Measurements from ENCODE around the gene NACC1. TPM values are rescaled to one million over a fixed set of nuclear protein-coding genes. Genes with fewer than 3 reads are reported as not detected.

Gene NACC1
- total RNA-seq, 2 donors from 2014 or later: 56.1 to 67.2 TPM

GRCh38 chr19:13097463-13098258, 20.4 kb upstream of the NACC1 start:
- intact Hi-C loops (cut with DNase I, micrococcal nuclease): loop anchor here in 1 of 2 donors (10.0 kb wide), 1 partner anchor 113 kb away; no protein-coding TSS in a partner anchor
- DNase-seq: peak in 1 of 2 donors; percentile 63
- ATAC-seq: no peak

- ATAC-seq: peak; percentile 36
- peak in 1 of 2 donors; percentile 50 for DNase-seq
- intact Hi-C loops (cut with DNase I, micrococcal nuclease): loop anchor here in 1 of 2 donors (10.0 kb wide), 1 partner anchor 114 kb away; no protein-coding TSS in a partner anchor
These were observed 19.6 kb upstream of the NACC1 start for GRCh38 chr19:13098277-13099072.

- ATAC-seq (peak; percentile 76), DNase-seq (peak; percentile 86 to 88)
- intact Hi-C loops (cut with DNase I, micrococcal nuclease): loop anchor here in 1 of 2 donors (10.0 kb wide), 1 partner anchor 115 kb away; no protein-coding TSS in a partner anchor
These were observed 18.7 kb upstream of the NACC1 start for GRCh38 chr19:13099073-13099999.

- ATAC-seq: no peak
- intact Hi-C loops (cut with DNase I, micrococcal nuclease): no loop called here
- no peak for DNase-seq
These were observed 18.0 kb upstream of the NACC1 start for GRCh38 chr19:13100031-13100588.

GRCh38 chr19:13100841-13101589, 17.0 kb upstream of the NACC1 start:
- peak in 1 of 2 donors; percentile 41 for DNase-seq
- ATAC-seq: no peak
- intact Hi-C loops (cut with DNase I, micrococcal nuclease): no loop called here

GRCh38 chr19:13101590-13102415, 16.3 kb upstream of the NACC1 start:
- intact Hi-C loops (cut with DNase I, micrococcal nuclease): no loop called here
- no peak for ATAC-seq
- no peak for DNase-seq

- DNase-seq (no peak), ATAC-seq (peak; percentile 16)
- intact Hi-C loops (cut with DNase I, micrococcal nuclease): no loop called here
These were observed 15.7 kb upstream of the NACC1 start for GRCh38 chr19:13102416-13102665.

GRCh38 chr19:13102666-13103580, 15.1 kb upstream of the NACC1 start, which contains the start of gene LYL1:
TSS of gene LYL1 (minus strand) at chr19:13102858. CDS start at chr19:13101171, 1,687 bp downstream.
- ATAC-seq (peak; percentile 46), DNase-seq (peak; percentile 69 to 74)
- intact Hi-C loops (cut with DNase I, micrococcal nuclease): no loop called here

GRCh38 chr19:13103581-13104359, 14.3 kb upstream of the NACC1 start:
- no peak for ATAC-seq
- no peak for DNase-seq
- intact Hi-C loops (cut with DNase I, micrococcal nuclease): no loop called here

GRCh38 chr19:13104360-13104847, 13.7 kb upstream of the NACC1 start:
- ATAC-seq (no peak), DNase-seq (peak; percentile 70 to 75)
- intact Hi-C loops (cut with DNase I, micrococcal nuclease): no loop called here

GRCh38 chr19:13104848-13105711, 13.0 kb upstream of the NACC1 start:
- ATAC-seq (no peak), DNase-seq (peak in 1 of 2 donors; percentile 44)
- intact Hi-C loops (cut with DNase I, micrococcal nuclease): no loop called here

- intact Hi-C loops (cut with DNase I, micrococcal nuclease): no loop called here
- DNase-seq: no peak
- ATAC-seq: no peak
These were observed 8.5 kb upstream of the NACC1 start for GRCh38 chr19:13109361-13110098.

GRCh38 chr19:13110099-13110610, 7.9 kb upstream of the NACC1 start:
- DNase-seq (no peak), ATAC-seq (no peak)
- intact Hi-C loops (cut with DNase I, micrococcal nuclease): no loop called here

Data from left colon (tissue), 2 donors.